HG02588 (cell line): ENCODE measurements around the gene SCYGR7.
"Not testable (repeated sequence)": the region's sequence is repeated elsewhere in the genome, so short reads cannot be mapped to it uniquely, and the experiment has no call there.

Source experiments
- ATAC-seq: cut with Tn5 transposase; IDR thresholded peaks from one replicate; pipeline ENCODE4 v1.9.1; 2021; ENCODE audit warnings: mild to moderate bottlenecking, moderate library complexity; ENCODE audit not compliant: unreplicated experiment

SCYGR7 gene

DNA sequence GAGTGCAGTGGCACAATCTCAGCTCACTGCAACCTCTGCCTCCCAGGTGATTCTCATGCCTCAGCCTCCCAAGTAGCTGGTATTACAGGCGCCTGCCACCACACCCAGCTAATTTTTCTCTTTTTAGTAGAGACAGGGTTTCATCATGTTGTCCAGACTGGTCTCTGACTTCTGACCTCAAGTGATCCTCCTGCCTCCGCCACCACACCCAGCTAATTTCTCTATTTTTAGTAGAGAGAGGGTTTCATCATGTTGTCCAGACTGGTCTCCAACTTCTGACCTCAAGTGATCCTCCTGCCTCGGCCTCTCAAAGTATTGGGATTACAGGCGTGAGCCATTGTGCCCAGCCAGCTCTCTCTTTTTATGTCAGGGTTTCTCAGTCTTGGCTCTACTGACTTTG lies 28.1 kb downstream of the SCYGR7 start:
- ATAC-seq, result not testable (repeated sequence)

GRCh38 chr2:227759411-227760118 lies 31.4 kb downstream of the SCYGR7 start:
- ATAC-seq, result no peak

GRCh38 chr2:227761740-227762476 lies 33.8 kb downstream of the SCYGR7 start:
- no peak for ATAC-seq

- no peak for ATAC-seq
Measured at GRCh38 chr2:227765788-227766372, 37.7 kb downstream of the SCYGR7 start.

GRCh38 chr2:227766373-227766883 lies 38.3 kb downstream of the SCYGR7 start:
- peak; percentile 99 for ATAC-seq

DNA sequence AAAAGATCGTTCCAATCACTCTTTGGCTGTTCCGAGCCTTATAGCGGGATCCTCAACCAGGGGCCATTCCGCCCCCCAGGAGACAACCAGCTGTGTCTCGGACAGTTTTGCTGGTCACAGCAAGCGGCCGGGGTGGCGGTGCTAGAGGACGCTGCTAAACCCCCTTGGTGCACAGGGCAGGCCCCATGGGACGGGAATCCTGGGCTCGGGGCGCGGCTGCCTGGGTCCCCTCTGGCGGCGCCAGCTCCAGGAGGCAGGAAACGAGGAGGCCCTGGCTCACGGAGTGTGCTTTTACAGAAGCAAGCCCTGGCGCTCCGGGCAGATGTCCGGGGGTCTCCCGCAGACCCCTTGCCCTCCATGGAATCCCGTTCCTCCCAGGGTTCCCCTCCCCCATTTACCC lies 39.7 kb downstream of the SCYGR7 start:
- no peak for ATAC-seq

- no peak for ATAC-seq
Measured at GRCh38 chr2:227772197-227772661, 44.1 kb downstream of the SCYGR7 start.

- no peak for ATAC-seq
Measured at GRCh38 chr2:227772932-227773331, 44.8 kb downstream of the SCYGR7 start.

DNA sequence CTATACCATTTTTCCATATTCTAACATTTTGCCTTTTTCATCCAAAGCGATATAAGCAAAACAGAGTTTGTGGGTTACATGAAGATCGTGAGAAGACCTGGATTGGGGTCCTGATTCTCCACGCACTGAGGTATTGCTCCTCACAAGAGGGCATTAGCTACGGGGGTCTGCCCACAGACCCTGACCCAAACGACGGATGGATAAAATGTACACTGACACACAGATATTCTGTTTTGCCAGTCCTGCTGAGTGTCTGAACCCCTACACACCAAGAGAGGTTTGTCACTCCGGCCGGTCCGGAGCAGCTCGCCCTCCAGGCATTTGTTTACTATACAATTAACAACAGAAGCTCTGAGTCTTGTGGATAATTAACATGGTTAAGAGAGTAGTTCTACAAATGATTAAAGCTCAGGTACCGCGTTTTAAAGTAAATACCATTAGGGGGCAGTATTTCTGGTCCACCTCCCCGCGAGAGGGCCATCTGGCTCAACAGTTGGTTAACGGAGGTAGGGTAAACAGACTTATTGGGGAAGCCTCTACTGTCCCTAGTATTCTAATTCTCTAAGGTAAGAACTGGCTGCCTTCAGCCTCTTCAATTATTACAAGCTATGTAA lies 46.0 kb downstream of the SCYGR7 start:
- no peak for ATAC-seq

- no peak for ATAC-seq
Measured at GRCh38 chr2:227774895-227775842, 47.0 kb downstream of the SCYGR7 start.
